Measurements from ENCODE around the gene DUSP18.
"Not testable (repeated sequence)": the region's sequence is repeated elsewhere in the genome, so short reads cannot be mapped to it uniquely, and the experiment has no call there.

DUSP18 gene

GRCh38 chr22:30636226-30637077, 31.2 kb downstream of the DUSP18 start:
- no peak for DNase-seq

DNA sequence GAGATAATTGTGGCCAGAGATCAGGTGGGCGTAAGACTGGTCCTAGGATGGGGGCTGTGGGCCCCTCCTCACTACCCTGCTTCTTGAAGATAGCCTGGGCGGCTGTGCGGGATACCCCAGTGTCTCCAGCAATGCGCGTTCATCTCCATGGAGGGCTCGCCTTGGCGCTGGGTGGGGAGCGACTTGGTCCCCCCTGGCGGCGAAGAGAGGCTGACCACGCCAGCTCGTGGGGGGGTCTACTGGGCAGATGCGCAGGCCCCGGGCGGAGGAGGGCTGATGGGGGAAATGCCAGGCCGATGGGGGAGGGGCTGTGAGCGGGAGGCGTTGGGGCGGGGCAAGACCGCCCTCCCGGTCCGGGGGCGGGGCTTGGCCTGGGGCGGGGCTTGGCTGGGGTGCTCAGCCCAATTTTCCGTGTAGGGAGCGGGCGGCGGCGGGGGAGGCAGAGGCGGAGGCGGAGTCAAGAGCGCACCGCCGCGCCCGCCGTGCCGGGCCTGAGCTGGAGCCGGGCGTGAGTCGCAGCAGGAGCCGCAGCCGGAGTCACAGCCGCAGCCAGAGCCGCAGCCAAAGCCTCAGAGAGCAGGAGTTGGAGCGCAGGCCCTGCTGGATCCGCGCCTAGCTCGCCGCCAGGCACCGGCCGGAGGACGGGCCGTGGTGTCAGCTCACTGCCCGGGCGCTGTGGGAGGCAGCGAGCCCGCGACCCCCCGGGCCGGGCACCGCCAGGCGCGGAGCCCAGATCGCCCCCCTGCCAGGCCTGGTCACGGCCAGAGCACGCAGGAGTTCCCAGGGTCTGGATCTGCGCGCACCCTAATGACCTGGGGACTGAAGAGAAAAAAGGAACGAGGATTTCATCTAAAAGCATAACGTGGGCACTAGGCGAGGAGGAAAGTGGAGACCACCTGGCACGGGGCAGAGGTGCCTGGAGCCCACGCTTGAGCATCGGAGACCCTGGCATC, 32.1 kb downstream of the DUSP18 start, which contains the start of gene SLC35E4:
TSS of gene SLC35E4 (plus strand) at position 509 of the 953 bp plus-strand sequence. CDS start 670 bp downstream, outside the sequence.
- DNase-seq = peak; percentile 85

GRCh38 chr22:30634471-30635233, 33.0 kb downstream of the DUSP18 start:
- peak; percentile 87 for DNase-seq

- not testable (repeated sequence) for DNase-seq
These were observed 36.2 kb downstream of the DUSP18 start for GRCh38 chr22:30631469-30631868.

GRCh38 chr22:30628491-30628890, 39.2 kb downstream of the DUSP18 start:
- no peak for DNase-seq

DNA sequence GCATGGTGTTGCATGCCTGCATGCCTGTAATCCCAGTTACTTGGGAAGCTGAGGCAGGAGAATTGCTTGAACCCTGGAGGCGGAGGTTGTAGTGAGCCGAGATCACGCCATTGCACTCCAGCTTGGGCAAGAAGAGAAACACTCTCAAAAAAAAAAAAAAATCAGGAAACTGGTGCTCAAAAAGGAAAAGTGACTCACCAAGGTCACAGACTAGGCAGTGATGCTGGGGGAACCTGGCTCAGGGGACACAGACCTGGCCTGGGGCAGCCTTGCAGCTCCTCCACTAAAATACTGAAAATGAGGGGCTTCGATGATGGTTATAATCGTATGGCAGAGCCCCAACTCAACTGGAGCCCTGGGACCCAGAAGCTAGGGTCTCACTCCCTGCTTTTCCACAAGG, 40.2 kb downstream of the DUSP18 start:
- peak; percentile 48 for DNase-seq

DNA sequence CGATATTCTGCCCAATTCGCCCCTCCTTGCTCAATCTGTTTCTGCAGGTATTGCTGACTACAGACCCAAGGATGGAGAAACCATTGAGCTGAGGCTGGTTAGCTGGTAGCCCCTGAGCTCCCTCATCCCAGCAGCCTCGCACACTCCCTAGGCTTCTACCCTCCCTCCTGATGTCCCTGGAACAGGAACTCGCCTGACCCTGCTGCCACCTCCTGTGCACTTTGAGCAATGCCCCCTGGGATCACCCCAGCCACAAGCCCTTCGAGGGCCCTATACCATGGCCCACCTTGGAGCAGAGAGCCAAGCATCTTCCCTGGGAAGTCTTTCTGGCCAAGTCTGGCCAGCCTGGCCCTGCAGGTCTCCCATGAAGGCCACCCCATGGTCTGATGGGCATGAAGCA, 41.3 kb downstream of the DUSP18 start:
- DNase-seq = no peak

- DNase-seq = not testable (repeated sequence)
These were observed 47.8 kb downstream of the DUSP18 start for GRCh38 chr22:30619909-30620308.

DNA sequence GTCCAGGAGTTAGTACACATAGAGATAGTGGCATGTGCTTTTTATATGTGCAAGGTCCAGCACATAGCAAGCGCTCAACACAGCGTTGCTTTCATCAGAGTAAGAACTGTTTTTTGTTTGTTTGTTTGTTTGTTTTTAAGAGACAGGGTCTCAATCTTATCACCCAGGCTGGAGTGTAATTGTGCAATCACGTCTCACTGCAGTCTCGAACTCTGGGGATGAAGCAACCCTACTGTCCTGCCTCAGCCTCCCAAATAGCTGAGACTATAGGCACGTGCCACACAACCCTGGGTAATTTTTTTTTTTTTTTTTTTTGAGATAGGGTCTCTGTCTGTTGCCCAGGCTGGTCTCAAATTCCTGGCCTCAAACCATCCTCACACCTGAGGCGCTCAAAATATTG, 49.9 kb downstream of the DUSP18 start:
- DNase-seq = no peak

- peak; percentile 49 for DNase-seq
These were observed 52.1 kb downstream of the DUSP18 start for GRCh38 chr22:30615543-30615954.

GRCh38 chr22:30614879-30615278, 52.8 kb downstream of the DUSP18 start:
- no peak for DNase-seq

DNA sequence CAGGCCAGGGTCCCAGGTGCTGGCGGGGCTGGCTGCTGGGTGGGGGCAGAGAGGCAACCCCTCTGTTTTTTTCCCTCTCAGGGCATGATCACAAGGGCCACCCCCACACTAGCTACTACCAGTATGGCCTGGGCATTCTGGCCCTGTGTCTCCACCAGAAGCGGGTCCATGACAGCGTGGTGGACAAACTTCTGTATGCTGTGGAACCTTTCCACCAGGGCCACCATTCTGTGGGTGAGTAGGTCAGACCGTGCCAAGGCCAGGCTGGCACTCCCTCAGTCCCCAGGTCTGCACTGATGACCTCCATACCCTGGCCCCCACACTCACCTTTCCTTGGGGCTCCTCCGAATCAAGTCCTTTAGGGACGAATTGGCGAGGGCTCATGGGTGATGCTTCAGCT, 53.4 kb downstream of the DUSP18 start:
- DNase-seq = no peak

GRCh38 chr22:30612789-30613188, 54.9 kb downstream of the DUSP18 start:
- no peak for DNase-seq

Data from inflammatory macrophage treated with lipopolysaccharide for 4 hours (primary cell).